ENCODE measurements around the gene CSTB. TPM values are rescaled to one million over a fixed set of nuclear protein-coding genes. Genes with fewer than 3 reads are reported as not detected.

Gene CSTB
- total and polyA plus RNA-seq, 2 experiments from 2014 or later: 24.1 to 120 TPM

GRCh38 chr21:43800124-43800523 lies 24.0 kb upstream of the CSTB start:
- Histone ChIP-seq H3K4me2 (no peak overlapping the region), H3K27me3 (no peaks in the 10 kb centered on the region), H3K4me1 (ENCODE audit: insufficient read depth) (no peaks in the 10 kb centered on the region), H3K79me2 (no peaks in the 10 kb centered on the region), H3K9me3 (ENCODE audit: low read depth) (no peaks in the 10 kb centered on the region), H3K27ac (no peak overlapping the region), H3K4me3 (no peak overlapping the region), H4K20me1 (ENCODE audit: insufficient read depth, poor library complexity, severe bottlenecking) (no peaks in the 10 kb centered on the region), H3K9me2 (replicated peaks; ENCODE audit: insufficient read depth) (no peaks in the 10 kb centered on the region), H2AFZ (no peak overlapping the region), H3K36me3 (replicated peaks; ENCODE audit: insufficient read depth, low read depth) (no peaks in the 10 kb centered on the region)
- WGBS (ENCODE audit: low lambda C conversion rate, missing lambda C conversion rate): 98% methylated on average over 17 of the region's 17 CpGs
- TF ChIP-seq CTCF (IDR thresholded peaks at IDR 0.05; ENCODE audit: poor library complexity): no peak
- TF ChIP-seq EZH2phosphoT487 (IDR thresholded peaks at IDR 0.05; ENCODE audit: low read depth, severe bottlenecking, unreplicated experiment): no peak
- TF ChIP-seq EZH2 (IDR thresholded peaks at IDR 0.05; ENCODE audit: borderline replicate concordance): no peak
- no peak for DNase-seq (ENCODE audit: low spot score)

- 95% methylated on average over 19 of the region's 19 CpGs for WGBS (ENCODE audit: low lambda C conversion rate, missing lambda C conversion rate)
- no peaks in the 10 kb centered on the region for H3K79me2 ChIP-seq
- no peak overlapping the region for H2AFZ ChIP-seq
- H3K4me1 ChIP-seq (ENCODE audit: insufficient read depth): no peaks in the 10 kb centered on the region
- no peak overlapping the region for H3K4me2 ChIP-seq
- H4K20me1 ChIP-seq (ENCODE audit: insufficient read depth, poor library complexity, severe bottlenecking): no peaks in the 10 kb centered on the region
- no peak for TF ChIP-seq CTCF (IDR thresholded peaks at IDR 0.05; ENCODE audit: poor library complexity)
- H3K9me2 ChIP-seq (replicated peaks; ENCODE audit: insufficient read depth): no peaks in the 10 kb centered on the region
- H3K27me3 ChIP-seq: no peaks in the 10 kb centered on the region
- no peaks in the 10 kb centered on the region for H3K36me3 ChIP-seq (replicated peaks; ENCODE audit: insufficient read depth, low read depth)
- no peak overlapping the region for H3K4me3 ChIP-seq
- no peak overlapping the region for H3K27ac ChIP-seq
- DNase-seq (ENCODE audit: low spot score): no peak
- H3K9me3 ChIP-seq (ENCODE audit: low read depth): no peaks in the 10 kb centered on the region
Measured at GRCh38 chr21:43799301-43799840, 23.3 kb upstream of the CSTB start.

GRCh38 chr21:43797925-43798715 lies 22.0 kb upstream of the CSTB start:
- Histone ChIP-seq H3K4me2 (no peak overlapping the region), H4K20me1 (ENCODE audit: insufficient read depth, poor library complexity, severe bottlenecking) (no peaks in the 10 kb centered on the region), H3K9me3 (ENCODE audit: low read depth) (no peaks in the 10 kb centered on the region), H3K27ac (no peak overlapping the region), H3K4me3 (no peak overlapping the region), H3K36me3 (replicated peaks; ENCODE audit: insufficient read depth, low read depth) (no peaks in the 10 kb centered on the region), H3K4me1 (ENCODE audit: insufficient read depth) (no peaks in the 10 kb centered on the region), H3K27me3 (no peaks in the 10 kb centered on the region), H3K9me2 (replicated peaks; ENCODE audit: insufficient read depth) (no peaks in the 10 kb centered on the region), H2AFZ (no peak overlapping the region), H3K79me2 (no peaks in the 10 kb centered on the region)
- 96% methylated on average over 28 of the region's 30 CpGs for WGBS (ENCODE audit: low lambda C conversion rate, missing lambda C conversion rate)
- TF ChIP-seq CTCF (IDR thresholded peaks at IDR 0.05; ENCODE audit: poor library complexity): no peak
- no peak for TF ChIP-seq EZH2phosphoT487 (IDR thresholded peaks at IDR 0.05; ENCODE audit: low read depth, severe bottlenecking, unreplicated experiment)
- TF ChIP-seq EZH2 (IDR thresholded peaks at IDR 0.05; ENCODE audit: borderline replicate concordance): no peak
- no peak for DNase-seq (ENCODE audit: low spot score)

All from hepatocyte (in vitro differentiated cells).